Stimulated activated naive CD8-positive, alpha-beta T cell treated with anti-CD3 and anti-CD28 coated beads, Interleukin-15, amount 100 ng/mL, for 72 hours (primary cell): ENCODE measurements around the gene ETFRF1.

ENCODE experiments used
- ATAC-seq: fragments of 150-1000 bp; cut with Tn5 transposase; 2 replicates; pipeline ENCODE4 v1.10.0; 2021; ENCODE audit warnings: mild to moderate bottlenecking, moderate library complexity
- DNase-seq, 2 donors: peaks; one replicate each; pipeline ENCODE4 v3.0.0; 2021 to 2022
- H3K27ac Mint-ChIP-seq, 2 donors: one replicate each; pipeline ENCODE4 v1.8.0; 2022; ENCODE audit warnings: mild to moderate bottlenecking in 2 of 2, mixed read lengths in 2 of 2, moderate library complexity in 2 of 2
- H3K27me3 Mint-ChIP-seq: one replicate; pipeline ENCODE4 v1.8.0; 2022; ENCODE audit warnings: mixed read lengths
- H3K4me1 Mint-ChIP-seq: one replicate; pipeline ENCODE4 v1.8.0; 2022; ENCODE audit warnings: mild to moderate bottlenecking, mixed read lengths
- H3K4me3 Mint-ChIP-seq, 2 donors: one replicate each; pipeline ENCODE4 v1.8.0; 2022; ENCODE audit warnings: mild to moderate bottlenecking in 2 of 2, mixed read lengths in 2 of 2, moderate library complexity in 1 of 2
- H3K9me3 Mint-ChIP-seq, 2 donors: one replicate each; pipeline ENCODE4 v1.8.0; 2022; ENCODE audit warnings: mixed read lengths in 2 of 2

Gene ETFRF1

GRCh38 chr12:25249931-25250738 is 55.1 kb downstream of the ETFRF1 start:
- Mint-ChIP-seq H3K4me1 (peaks cover 60% of the 10 kb centered on the region), H3K4me3 (peak overlapping the region; percentile 86 to 91), H3K9me3 (peaks cover 0 to 7% of the 10 kb centered on the region in 2 donors), H3K27ac (peak overlapping the region; percentile 80 to 91), H3K27me3 (peaks cover 9% of the 10 kb centered on the region)
- peak; percentile 73 for ATAC-seq
- DNase-seq: peak; percentile 46 to 52

DNA sequence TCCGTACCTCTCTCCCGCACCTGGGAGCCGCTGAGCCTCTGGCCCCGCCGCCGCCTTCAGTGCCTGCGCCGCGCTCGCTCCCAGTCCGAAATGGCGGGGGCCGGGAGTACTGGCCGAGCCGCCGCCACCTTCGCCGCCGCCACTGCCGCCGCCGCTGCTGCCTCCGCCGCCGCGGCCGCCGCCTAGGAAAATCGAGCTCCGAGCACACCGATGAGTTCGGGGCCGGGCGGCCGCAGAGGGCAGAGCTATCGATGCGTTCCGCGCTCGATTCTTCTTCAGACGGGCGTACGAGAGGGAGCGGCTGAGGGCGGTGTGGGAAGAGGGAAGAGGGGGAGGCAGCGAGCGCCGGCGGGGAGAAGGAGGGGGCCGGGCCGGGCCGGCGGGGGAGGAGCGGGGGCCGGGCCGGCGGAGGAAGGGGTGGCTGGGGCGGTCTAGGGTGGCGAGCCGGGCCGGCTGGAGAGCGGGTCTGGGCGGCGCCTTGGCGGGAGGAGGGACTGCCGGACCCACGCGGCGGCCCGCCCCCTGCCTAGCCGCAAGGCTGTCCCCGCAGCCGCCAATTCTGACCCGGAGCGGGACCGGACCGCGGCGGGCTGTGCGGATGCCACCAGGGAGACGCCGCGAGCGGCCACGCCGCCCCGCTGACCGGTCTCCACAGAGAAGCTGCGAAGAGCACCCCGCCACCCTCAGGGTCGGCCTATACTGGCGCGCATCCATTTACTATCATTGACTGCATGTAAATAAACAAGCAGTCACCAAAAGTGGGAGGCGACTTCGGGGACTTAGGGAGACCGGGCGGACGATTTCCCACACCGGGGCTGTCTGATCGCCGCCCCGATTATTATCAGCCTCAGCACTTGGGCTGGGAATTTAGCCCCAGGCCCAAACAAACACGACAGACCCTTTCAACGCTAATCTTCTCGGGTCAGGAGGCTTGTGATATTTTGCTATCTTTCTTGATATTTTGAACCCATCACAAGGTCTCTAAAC is 56.0 kb downstream of the ETFRF1 start, which contains the start of gene KRAS:
TSS of gene KRAS (minus strand) at position 186 of the 987 bp plus-strand sequence.
- peak; percentile 85 to 91 for DNase-seq
- H3K4me1 Mint-ChIP-seq: peaks cover 51% of the 10 kb centered on the region
- H3K4me3 Mint-ChIP-seq: peak within 1 kb of the TSS; percentile 86 to 91
- H3K27ac Mint-ChIP-seq: peak within 1 kb of the TSS; percentile 84 to 91
- peaks cover 9% of the 10 kb centered on the region for H3K27me3 Mint-ChIP-seq
- peak; percentile 92 for ATAC-seq
- H3K9me3 Mint-ChIP-seq: peaks cover 0 to 7% of the 10 kb centered on the region in 2 donors

DNA sequence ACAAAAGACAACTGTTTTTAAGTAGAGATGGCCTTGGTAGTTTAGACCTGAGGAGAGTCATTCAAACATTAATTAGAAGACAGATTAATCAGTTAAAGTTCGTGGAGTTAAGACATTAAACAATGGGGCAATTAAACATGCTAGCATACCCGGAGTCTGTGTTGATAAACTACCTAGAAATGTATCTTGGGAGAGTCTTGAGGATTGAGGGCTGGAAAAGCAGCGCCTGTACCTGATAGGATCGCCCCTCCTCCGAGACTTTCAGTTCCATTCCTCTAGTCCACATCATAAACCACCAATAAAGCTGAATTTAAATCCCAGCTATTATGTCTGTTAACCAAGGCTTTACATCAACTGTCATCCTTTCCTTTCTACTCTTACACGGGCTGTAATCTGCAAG is 56.7 kb downstream of the ETFRF1 start:
- Mint-ChIP-seq H3K9me3 (peaks cover 0 to 7% of the 10 kb centered on the region in 2 donors), H3K27ac (no peak overlapping the region), H3K4me1 (peaks cover 46% of the 10 kb centered on the region), H3K4me3 (peak overlapping the region; percentile 86 to 91), H3K27me3 (peaks cover 9% of the 10 kb centered on the region)
- no peak for DNase-seq
- no peak for ATAC-seq

DNA sequence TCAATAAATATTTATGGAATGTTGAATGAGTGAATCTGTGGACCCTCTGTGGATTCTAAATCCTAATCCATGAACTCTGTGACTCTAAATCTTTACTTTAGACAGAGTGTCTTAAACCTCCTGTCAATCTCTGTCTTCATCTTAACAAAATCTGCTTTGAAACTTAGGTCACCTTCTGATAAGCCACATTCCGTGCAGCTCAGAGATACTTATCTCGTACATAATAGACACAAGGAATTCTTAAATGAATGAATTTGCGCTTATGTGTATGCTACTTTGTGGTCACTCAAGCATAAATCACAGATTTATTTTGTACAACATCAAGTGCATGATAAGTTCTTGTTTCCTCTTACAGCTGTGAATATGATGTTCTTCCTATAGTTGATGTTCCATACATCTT is 57.9 kb downstream of the ETFRF1 start:
- peaks cover 0 to 7% of the 10 kb centered on the region in 2 donors for H3K9me3 Mint-ChIP-seq
- H3K4me3 Mint-ChIP-seq: no peak overlapping the region
- ATAC-seq: no peak
- peaks cover 39% of the 10 kb centered on the region for H3K4me1 Mint-ChIP-seq
- peaks cover 9% of the 10 kb centered on the region for H3K27me3 Mint-ChIP-seq
- DNase-seq: no peak
- H3K27ac Mint-ChIP-seq: no peak overlapping the region

GRCh38 chr12:25253371-25254068 is 58.5 kb downstream of the ETFRF1 start:
- Mint-ChIP-seq H3K9me3 (peaks cover 0 to 7% of the 10 kb centered on the region in 2 donors), H3K4me1 (peaks cover 34% of the 10 kb centered on the region), H3K27me3 (peaks cover 9% of the 10 kb centered on the region), H3K27ac (no peak overlapping the region), H3K4me3 (no peak overlapping the region)
- no peak for ATAC-seq
- DNase-seq: no peak

DNA sequence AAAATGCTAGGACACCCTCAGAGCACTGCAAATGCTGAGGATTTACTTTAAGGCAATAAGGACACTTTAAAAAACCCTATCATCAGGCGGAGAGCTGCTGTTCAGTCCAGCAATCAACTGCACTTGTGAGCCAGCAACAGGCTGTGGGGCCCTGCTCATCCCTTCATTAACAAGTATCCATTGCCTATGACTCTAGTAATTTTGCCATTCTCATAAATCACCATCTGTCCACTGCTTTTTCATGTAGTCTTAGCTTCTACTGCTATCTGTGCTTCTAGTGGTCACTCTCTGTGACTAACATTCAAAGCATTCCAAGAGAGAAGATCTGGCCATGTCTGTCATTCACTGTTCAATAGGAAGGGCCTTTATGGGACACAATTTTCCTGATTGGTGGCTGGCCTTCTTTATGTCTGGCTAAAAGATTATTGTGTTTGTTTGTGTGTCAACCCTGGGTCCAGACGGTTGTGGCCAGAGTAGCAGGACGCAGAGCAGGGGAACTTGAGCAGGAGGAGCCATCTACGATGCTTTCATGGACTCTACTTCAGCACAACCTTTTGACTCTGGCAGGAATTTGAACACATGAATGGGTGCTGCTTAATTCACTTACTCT is 59.3 kb downstream of the ETFRF1 start:
- ATAC-seq (no peak), DNase-seq (no peak)
- Mint-ChIP-seq H3K27ac (no peak overlapping the region), H3K4me3 (no peak overlapping the region), H3K4me1 (peaks cover 27% of the 10 kb centered on the region), H3K27me3 (peaks cover 9% of the 10 kb centered on the region), H3K9me3 (peaks cover 0 to 7% of the 10 kb centered on the region in 2 donors)
